ENCODE data around the gene NLGN1.

NLGN1 gene

DNA sequence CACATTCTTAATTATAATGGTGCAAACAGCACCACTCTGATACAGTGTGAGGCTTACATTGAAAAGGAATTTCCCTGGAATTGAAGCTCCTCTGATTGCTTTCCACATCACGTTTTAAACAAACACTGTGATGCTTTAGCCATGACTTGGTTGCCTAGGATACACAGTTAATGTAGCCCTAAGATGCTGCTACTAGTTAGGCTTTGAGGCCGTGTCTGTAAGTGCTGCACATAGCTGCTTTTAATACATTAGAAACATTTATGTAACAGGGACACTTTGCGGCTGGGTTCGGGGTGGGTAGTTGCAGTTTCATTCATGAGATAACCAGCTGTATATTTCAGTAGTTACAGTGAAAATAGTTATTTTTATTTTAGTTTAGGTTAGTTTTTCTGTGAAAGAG lies 334.7 kb downstream of the NLGN1 start:
- DNase-seq, result no peak

DNA sequence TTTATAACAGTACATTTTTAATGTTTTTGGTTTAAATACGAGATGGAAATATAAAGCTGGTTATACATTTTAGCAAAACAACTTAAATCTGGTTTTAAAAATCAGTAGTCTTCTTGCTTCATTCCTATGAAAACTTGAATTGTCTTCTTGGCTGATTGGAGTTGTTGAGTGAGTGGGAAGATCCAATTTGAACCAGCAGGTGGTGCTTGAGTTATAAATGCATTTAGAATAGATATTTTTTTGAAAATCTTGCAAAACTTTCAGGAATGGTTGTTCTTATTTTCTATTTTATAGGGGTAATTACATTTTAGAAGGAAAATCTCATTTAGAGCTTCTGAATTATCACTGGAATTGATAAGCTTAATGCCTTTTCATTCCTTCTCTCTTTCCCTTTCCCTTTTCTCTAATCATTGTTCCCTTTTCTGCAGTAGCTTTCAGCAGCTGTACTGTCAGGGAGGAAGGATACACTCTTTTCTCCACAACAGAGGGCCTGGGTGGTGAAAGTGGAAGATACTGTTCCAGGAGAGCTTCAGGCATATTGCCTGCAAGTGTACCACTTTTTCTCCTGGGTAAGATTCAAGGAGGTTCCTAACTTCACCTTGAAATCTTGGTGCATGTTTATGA lies 335.6 kb downstream of the NLGN1 start:
- no peak for DNase-seq

- DNase-seq, result no peak
Observed at GRCh38 chr3:173734473-173734872, 336.9 kb downstream of the NLGN1 start.

GRCh38 chr3:173734895-173735294 lies 337.4 kb downstream of the NLGN1 start:
- DNase-seq, result no peak

DNA sequence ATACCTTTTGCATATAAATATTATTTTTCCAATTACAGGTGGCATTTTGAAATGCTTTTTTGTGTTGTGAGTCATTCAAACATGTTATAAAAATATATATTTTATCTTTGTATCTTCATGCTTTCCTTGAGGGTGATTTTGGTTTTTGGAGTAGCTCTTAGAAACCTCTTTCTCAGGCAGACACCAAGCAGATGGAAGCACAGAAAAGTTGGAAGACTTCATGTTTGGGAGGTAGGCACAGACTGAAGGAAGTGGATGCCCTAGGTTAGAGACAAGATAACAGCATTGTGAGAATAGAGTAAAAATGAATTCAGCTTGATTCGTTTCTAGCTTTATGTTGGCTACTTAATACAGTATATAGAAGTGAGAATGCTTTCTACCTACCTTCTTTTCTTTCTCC lies 338.3 kb downstream of the NLGN1 start:
- DNase-seq, result no peak

DNA sequence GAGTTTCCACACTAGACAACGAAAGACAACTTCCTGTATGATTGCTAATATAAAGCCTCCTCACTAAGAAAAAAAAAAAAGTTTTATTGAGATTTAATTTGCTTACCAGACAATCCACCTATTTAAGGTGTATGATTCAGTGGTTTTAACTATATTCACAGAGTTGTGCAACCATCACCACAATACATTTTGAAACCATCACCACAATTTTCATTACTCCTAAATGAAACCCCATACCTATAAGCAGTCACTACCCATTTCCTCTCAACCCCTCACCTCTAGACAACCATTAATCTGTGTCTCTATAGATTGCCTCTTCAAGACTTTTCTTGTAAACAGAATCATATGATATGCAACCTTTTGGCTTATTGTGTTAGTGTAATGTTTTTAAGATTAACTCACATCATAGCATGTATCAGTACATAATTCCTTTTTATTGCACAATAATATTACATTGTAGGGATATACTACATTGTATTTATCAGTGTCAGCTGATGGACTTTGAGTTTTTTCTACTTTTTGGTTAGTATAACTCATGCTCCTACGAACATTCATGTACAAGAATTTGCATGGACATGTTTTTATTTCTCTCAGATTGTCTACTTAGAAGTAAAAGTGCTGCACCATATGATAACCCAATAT lies 339.7 kb downstream of the NLGN1 start:
- no peak for DNase-seq

- no peak for DNase-seq
Observed at GRCh38 chr3:173739726-173740125, 342.2 kb downstream of the NLGN1 start.

- DNase-seq, result no peak
Observed at GRCh38 chr3:173742491-173742890, 344.9 kb downstream of the NLGN1 start.

DNA sequence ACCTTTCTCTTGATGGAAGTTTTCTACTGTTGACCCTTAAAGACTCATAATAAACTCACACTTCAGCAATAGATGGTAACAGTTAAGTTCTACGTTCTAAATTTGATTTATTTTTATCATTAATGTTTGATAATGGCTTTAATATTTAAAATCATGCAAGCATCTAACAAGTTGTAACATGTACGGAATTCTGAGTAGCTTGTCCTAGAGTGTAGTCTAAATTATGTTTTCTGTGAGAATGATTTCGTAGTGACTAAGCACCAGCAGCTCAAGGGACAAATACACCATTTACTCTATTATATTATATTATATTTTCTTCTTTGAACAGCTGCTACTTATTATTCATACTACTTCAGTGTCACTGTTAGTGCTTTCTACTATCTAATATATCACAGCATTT lies 345.6 kb downstream of the NLGN1 start:
- DNase-seq, result no peak

GRCh38 chr3:173743516-173743915 lies 346.0 kb downstream of the NLGN1 start:
- no peak for DNase-seq

- DNase-seq, result no peak
Observed at GRCh38 chr3:173744479-173744878, 346.9 kb downstream of the NLGN1 start.

GRCh38 chr3:173744895-173745294 lies 347.4 kb downstream of the NLGN1 start:
- DNase-seq, result no peak

DNA sequence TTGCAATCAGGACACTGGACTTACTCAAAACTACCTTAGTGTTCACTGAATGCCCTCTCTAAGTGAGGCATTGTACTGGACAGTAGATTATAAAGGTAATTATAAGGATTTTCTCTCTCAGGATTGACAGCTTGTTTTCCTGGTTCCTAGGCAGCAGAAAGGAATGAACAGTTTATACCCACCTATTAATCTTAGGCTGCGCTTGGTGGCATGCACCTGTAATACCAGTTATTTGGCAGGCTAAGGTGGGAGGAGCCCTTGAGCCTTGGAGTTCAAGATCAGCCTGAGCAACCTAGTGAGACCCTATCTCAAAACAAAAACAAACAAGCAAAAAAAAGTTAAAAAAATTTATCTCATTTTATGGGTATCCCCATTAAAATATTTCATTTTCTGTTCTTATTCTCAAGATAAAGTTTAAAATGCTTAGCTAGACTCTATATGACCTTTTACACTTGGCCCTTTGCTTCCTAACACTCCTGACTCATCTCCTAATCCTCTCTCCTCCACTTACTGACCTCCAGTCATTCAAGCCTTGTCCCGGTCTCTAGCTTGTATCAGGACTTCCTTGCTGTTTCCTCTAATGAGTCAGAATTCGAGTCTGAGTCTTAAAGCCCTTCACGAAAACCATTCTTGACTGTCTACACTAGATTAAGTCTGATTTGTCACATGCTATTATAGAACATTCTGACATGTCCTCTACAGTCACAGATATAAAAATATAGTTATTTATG lies 348.6 kb downstream of the NLGN1 start:
- DNase-seq, result no peak

DNA sequence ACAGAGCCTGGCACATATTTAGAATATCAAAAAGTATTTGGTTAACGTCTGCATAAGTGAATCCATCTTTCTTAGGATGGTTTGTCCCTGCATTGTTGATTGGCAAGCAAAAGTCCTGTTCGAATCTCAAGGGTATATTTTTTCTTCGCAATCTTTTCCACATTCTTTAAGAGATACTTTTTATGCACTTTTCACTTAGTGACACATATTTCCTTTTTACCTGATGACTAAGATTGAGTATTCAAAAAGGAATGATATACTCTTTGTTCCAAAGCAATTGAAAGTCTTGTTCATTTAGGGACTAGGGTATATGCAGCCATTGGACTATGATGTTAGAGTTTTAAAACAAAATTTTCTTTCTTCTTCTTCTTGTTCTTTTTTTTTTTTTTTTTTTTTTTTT lies 349.9 kb downstream of the NLGN1 start:
- DNase-seq, result no peak

DNA sequence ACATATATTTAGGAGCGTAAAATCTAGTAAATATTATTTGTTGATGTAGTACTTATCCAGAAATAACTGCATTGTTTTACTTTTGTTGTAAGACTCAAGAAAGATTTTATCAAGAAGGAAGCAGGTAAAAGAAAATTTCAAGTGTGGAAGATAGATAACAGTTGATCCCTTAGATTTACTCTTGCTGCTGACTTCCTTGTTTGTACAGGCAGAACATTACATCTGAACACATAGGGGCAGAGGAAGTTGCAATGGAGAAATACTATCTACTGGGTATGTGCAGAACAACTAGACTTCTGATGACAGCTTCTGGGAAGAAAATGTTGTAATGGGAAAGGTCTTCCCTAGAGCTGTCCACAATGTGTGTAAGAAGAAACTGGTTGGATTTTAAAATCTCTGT lies 350.6 kb downstream of the NLGN1 start:
- no peak for DNase-seq

GRCh38 chr3:173750095-173750494 lies 352.6 kb downstream of the NLGN1 start:
- DNase-seq, result no peak

GRCh38 chr3:173750591-173750990 lies 353.0 kb downstream of the NLGN1 start:
- DNase-seq, result no peak

DNA sequence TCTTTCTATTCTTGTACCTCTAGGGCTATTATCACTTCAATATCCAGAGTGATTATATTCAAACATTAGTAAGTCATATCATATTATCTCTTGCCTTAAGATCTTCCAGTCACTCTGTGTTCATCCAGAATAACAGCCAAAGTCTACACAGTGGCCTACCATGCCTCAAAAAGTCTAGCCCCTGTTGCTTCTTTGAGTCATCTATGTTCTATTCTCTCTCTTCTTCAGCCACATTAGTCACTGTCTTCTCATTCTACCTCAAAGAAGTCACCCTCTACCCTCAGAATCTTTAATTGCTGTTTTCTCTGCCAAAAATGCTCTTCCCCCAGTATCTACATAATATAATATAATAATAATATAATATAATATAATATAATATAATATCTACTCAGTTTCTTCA lies 356.0 kb downstream of the NLGN1 start:
- DNase-seq, result no peak

DNA sequence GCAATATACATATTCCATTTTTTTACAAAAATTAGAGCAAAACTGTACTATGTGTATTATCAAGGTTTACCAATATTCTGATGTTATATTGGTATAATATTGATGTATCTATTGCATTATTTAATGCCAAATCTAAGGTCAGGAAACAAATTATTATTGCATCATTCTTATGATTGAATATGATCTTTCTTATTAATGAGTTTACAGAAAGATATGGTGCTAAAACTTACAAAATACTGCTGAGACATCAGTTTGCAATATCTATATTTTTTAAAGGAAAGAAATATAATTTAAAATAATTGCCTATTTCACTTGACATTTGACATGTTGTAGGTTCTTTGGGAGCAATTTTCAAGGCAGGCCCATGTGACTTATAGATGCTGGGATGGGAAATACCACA lies 357.6 kb downstream of the NLGN1 start:
- no peak for DNase-seq

GRCh38 chr3:173761161-173761560 lies 363.6 kb downstream of the NLGN1 start:
- no peak for DNase-seq

- DNase-seq, result no peak
Observed at GRCh38 chr3:173762501-173762900, 365.0 kb downstream of the NLGN1 start.

- DNase-seq, result no peak
Observed at GRCh38 chr3:173770011-173770410, 372.5 kb downstream of the NLGN1 start.

DNA sequence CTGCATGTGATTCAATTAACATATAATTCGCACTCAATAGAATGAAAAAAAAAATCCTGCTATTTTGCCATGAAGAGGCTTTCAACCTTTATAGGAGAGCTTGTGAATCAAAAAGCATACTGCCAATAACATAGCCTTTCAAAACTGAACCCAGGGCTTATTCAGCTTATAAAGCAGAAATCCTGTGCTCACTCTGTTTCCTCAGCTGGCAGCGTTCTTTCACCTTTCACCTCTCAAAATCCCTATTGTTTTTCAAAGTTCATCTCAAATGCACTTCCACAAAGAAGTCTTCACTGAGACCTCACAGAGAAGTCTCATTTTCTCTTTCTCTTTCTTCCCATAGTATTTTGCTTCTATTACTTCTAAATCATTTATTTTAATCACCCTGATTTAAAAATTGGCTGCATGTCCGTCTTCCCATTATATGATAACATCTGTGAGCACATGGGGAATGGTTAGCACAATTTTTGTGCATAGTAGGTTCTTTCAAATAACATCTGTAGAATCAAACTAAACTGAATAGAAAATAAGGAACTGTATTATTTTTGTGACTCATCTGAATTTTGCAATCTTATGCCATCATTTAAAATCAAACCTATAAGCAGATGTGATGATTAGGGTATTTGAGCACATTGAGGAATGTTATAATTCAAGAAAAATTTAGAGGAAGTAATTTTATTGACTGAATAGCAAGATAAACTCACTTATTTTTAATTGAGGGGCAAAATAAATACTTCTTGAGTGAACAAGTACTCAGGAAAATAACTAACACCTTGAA lies 373.4 kb downstream of the NLGN1 start:
- no peak for DNase-seq

DNA sequence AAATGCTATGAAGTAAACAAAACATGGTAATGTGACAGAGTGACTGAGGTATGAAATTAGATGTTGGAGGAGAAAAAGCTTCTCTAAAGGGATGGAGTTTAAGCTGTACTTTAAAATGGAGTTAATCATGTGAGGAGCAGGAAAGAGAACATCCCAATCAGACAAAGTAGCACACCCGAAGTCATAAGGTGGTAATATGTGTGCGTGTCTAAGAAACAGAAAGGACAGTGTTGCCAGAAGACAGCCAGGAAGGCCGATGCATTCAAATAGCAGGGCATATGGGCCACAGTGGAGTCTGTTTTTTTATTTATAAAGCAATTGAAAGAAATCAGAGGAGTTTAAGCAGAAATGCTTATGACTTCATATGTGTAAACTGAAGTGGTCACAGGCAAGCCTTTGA lies 376.3 kb downstream of the NLGN1 start:
- DNase-seq, result no peak
